Right lobe of liver (tissue), 4 donors: ENCODE data around the gene URB1.

Source experiments
- CTCF ChIP-seq, 4 donors: fragments of 200-600 bp in 3 of 4; fragments of 450-650 bp in 1 of 4; IDR thresholded peaks; one replicate each; pipeline versions ENCODE4 v1.5.1 to v1.8.0; 2016 to 2022; ENCODE audit warnings: antibody characterized with exemption in 4 of 4, mild to moderate bottlenecking in 2 of 4
- POLR2A ChIP-seq: fragments of 450-650 bp; IDR thresholded peaks from one replicate; pipeline ENCODE4 v1.6.1; 2017; ENCODE audit warnings: antibody characterized with exemption, mild to moderate bottlenecking
- donor health status: DM: no; HTN: no; CAD: no.
- donor health status: DM: no; HTN: no; CAD: no.
- donor health status: DM: no; HTN: yes; CAD: no.

- TF ChIP-seq CTCF (IDR thresholded peaks at IDR 0.05): no peak
- no peak for TF ChIP-seq POLR2A
Measured at GRCh38 chr21:32415451-32416398, 22.9 kb upstream of the URB1 start.
